BLaER1 (cell line): ENCODE measurements around the gene OXSR1.
"Not testable (repeated sequence)": the region's sequence is repeated elsewhere in the genome, so short reads cannot be mapped to it uniquely, and the experiment has no call there.

Source experiments
- H3K27ac ChIP-seq: shearing (Covaris generic); formaldehyde crosslinking; 2 replicates; pipeline ENCODE4 v1.8.1; 2022
- H3K27me3 ChIP-seq: shearing (Covaris generic); formaldehyde crosslinking; 2 replicates; pipeline ENCODE4 v1.8.1; 2022
- H3K36me3 ChIP-seq: shearing (Covaris generic); formaldehyde crosslinking; 2 replicates; pipeline ENCODE4 v1.8.1; 2022
- H3K4me1 ChIP-seq: shearing (Covaris generic); formaldehyde crosslinking; 2 replicates; pipeline ENCODE4 v1.8.1; 2022
- H3K4me2 ChIP-seq: shearing (Covaris generic); formaldehyde crosslinking; 2 replicates; pipeline ENCODE4 v1.8.1; 2022
- H3K4me3 ChIP-seq: shearing (Covaris generic); formaldehyde crosslinking; 2 replicates; pipeline ENCODE4 v1.8.1; 2022
- H3K9ac ChIP-seq: shearing (Covaris generic); formaldehyde crosslinking; 2 replicates; pipeline ENCODE4 v1.8.1; 2022
- H3K9me3 ChIP-seq: shearing (Covaris generic); formaldehyde crosslinking; 2 replicates; pipeline ENCODE4 v1.8.1; 2022
- H4K20me1 ChIP-seq: shearing (Covaris generic); formaldehyde crosslinking; 2 replicates; pipeline ENCODE4 v1.8.1; 2022
- Cebpa-rat ChIP-seq: shearing (Covaris generic); IDR thresholded peaks from 2 replicates; pipeline ENCODE4 v1.8.1; 2022

Gene OXSR1

GRCh38 chr3:38222032-38222634 is 56.8 kb downstream of the OXSR1 start:
- Histone ChIP-seq H3K27me3 (no peaks in the 10 kb centered on the region), H3K4me1 (no peaks in the 10 kb centered on the region), H3K36me3 (peaks cover 73% of the 10 kb centered on the region), H4K20me1 (peaks cover 19% of the 10 kb centered on the region; the same call in 1 of the 2 replicates), H3K9me3 (no peaks in the 10 kb centered on the region), H3K27ac (no peak overlapping the region), H3K4me3 (no peak overlapping the region), H3K4me2 (no peak overlapping the region), H3K9ac (no peak overlapping the region)
- no peak for TF ChIP-seq Cebpa-rat

- no peak overlapping the region for H3K4me2 ChIP-seq
- TF ChIP-seq Cebpa-rat = no peak
- H3K9me3 ChIP-seq = no peaks in the 10 kb centered on the region
- H3K4me1 ChIP-seq = no peaks in the 10 kb centered on the region
- peaks cover 19% of the 10 kb centered on the region; the same call in 1 of the 2 replicates for H4K20me1 ChIP-seq
- H3K36me3 ChIP-seq = peaks cover 80% of the 10 kb centered on the region
- H3K9ac ChIP-seq = no peak overlapping the region
- H3K4me3 ChIP-seq = no peak overlapping the region
- H3K27me3 ChIP-seq = no peaks in the 10 kb centered on the region
- H3K27ac ChIP-seq = no peak overlapping the region
These were observed 59.0 kb downstream of the OXSR1 start for GRCh38 chr3:38224357-38224756.

- Histone ChIP-seq H3K27ac (no peak overlapping the region), H3K9me3 (no peaks in the 10 kb centered on the region), H3K4me3 (no peak overlapping the region), H3K4me1 (no peaks in the 10 kb centered on the region), H3K9ac (no peak overlapping the region), H4K20me1 (peaks cover 10% of the 10 kb centered on the region; the same call in 1 of the 2 replicates), H3K27me3 (no peaks in the 10 kb centered on the region), H3K4me2 (no peak overlapping the region), H3K36me3 (peaks cover 79% of the 10 kb centered on the region)
- TF ChIP-seq Cebpa-rat = no peak
These were observed 60.9 kb downstream of the OXSR1 start for GRCh38 chr3:38226273-38226672.

GRCh38 chr3:38227989-38228388 is 62.7 kb downstream of the OXSR1 start:
- no peak overlapping the region for H3K9ac ChIP-seq
- H4K20me1 ChIP-seq = no peaks in the 10 kb centered on the region
- H3K27ac ChIP-seq = no peak overlapping the region
- H3K36me3 ChIP-seq = peaks cover 83% of the 10 kb centered on the region
- H3K4me3 ChIP-seq = no peak overlapping the region
- H3K27me3 ChIP-seq = no peaks in the 10 kb centered on the region
- no peak overlapping the region for H3K4me2 ChIP-seq
- no peak for TF ChIP-seq Cebpa-rat
- H3K4me1 ChIP-seq = no peaks in the 10 kb centered on the region
- no peaks in the 10 kb centered on the region for H3K9me3 ChIP-seq

- Histone ChIP-seq H3K4me1 (no peaks in the 10 kb centered on the region), H3K9ac (no peak overlapping the region), H3K27ac (no peak overlapping the region), H3K9me3 (no peaks in the 10 kb centered on the region), H3K27me3 (no peaks in the 10 kb centered on the region), H3K4me3 (no peak overlapping the region), H3K36me3 (peaks cover 82% of the 10 kb centered on the region), H3K4me2 (no peak overlapping the region), H4K20me1 (no peaks in the 10 kb centered on the region)
- no peak for TF ChIP-seq Cebpa-rat
These were observed 63.7 kb downstream of the OXSR1 start for GRCh38 chr3:38229036-38229435.

GRCh38 chr3:38232701-38233100 is 67.4 kb downstream of the OXSR1 start:
- Histone ChIP-seq H3K4me2 (no peak overlapping the region), H3K36me3 (peaks cover 85% of the 10 kb centered on the region)

GRCh38 chr3:38235466-38235865 is 70.1 kb downstream of the OXSR1 start:
- Histone ChIP-seq H3K9ac (no peak overlapping the region), H3K36me3 (peaks cover 92% of the 10 kb centered on the region), H3K27ac (no peak overlapping the region), H3K27me3 (no peaks in the 10 kb centered on the region), H3K4me1 (no peaks in the 10 kb centered on the region), H3K9me3 (peaks cover 23% of the 10 kb centered on the region), H4K20me1 (no peaks in the 10 kb centered on the region), H3K4me3 (no peak overlapping the region), H3K4me2 (no peak overlapping the region)
- no peak for TF ChIP-seq Cebpa-rat

More at GRCh38 chr3:38232701-38233100, 67.4 kb downstream of the OXSR1 start:
- Histone ChIP-seq H4K20me1 (no peaks in the 10 kb centered on the region), H3K9ac (no peak overlapping the region), H3K9me3 (peaks cover 14% of the 10 kb centered on the region), H3K27ac (no peak overlapping the region), H3K4me3 (no peak overlapping the region), H3K27me3 (no peaks in the 10 kb centered on the region), H3K4me1 (no peaks in the 10 kb centered on the region)
- no peak for TF ChIP-seq Cebpa-rat

GRCh38 chr3:38238416-38239008 is 73.2 kb downstream of the OXSR1 start:
- no peak overlapping the region for H3K4me2 ChIP-seq
- H3K36me3 ChIP-seq = peaks cover 81% of the 10 kb centered on the region
- peaks cover 23% of the 10 kb centered on the region for H3K9me3 ChIP-seq
- no peak overlapping the region for H3K4me3 ChIP-seq
- H3K27ac ChIP-seq = no peak overlapping the region
- no peak overlapping the region for H3K9ac ChIP-seq
- TF ChIP-seq Cebpa-rat = no peak
- no peaks in the 10 kb centered on the region for H4K20me1 ChIP-seq
- no peaks in the 10 kb centered on the region for H3K27me3 ChIP-seq
- H3K4me1 ChIP-seq = no peaks in the 10 kb centered on the region

GRCh38 chr3:38242812-38243211 is 77.5 kb downstream of the OXSR1 start:
- not testable (repeated sequence) for H3K27ac ChIP-seq, H3K9ac ChIP-seq, H3K9me3 ChIP-seq, H3K4me2 ChIP-seq, H3K27me3 ChIP-seq, H3K4me3 ChIP-seq, H4K20me1 ChIP-seq, H3K4me1 ChIP-seq
- H3K36me3 ChIP-seq = peaks cover 74% of the 10 kb centered on the region

GRCh38 chr3:38245930-38246329 is 80.6 kb downstream of the OXSR1 start:
- TF ChIP-seq Cebpa-rat = no peak
- Histone ChIP-seq H3K9me3 (no peaks in the 10 kb centered on the region), H4K20me1 (no peaks in the 10 kb centered on the region), H3K27me3 (no peaks in the 10 kb centered on the region), H3K4me1 (no peaks in the 10 kb centered on the region), H3K36me3 (peaks cover 75% of the 10 kb centered on the region), H3K4me3 (no peak overlapping the region), H3K4me2 (no peak overlapping the region), H3K9ac (no peak overlapping the region), H3K27ac (no peak overlapping the region)
